Measurements from ENCODE around the gene COL28A1. TPM values are rescaled to one million over a fixed set of nuclear protein-coding genes. Genes with fewer than 3 reads are reported as not detected.

COL28A1 gene
- total RNA-seq, 1 donor from 2014 or later, result 1.1 TPM

- no peaks in the 10 kb centered on the region for H3K4me1 Mint-ChIP-seq (ENCODE audit: unreplicated experiment)
- H3K9me3 Mint-ChIP-seq (ENCODE audit: unreplicated experiment), result no peaks in the 10 kb centered on the region
- no peak overlapping the region for H3K27ac Mint-ChIP-seq (ENCODE audit: unreplicated experiment)
- peaks cover 10% of the 10 kb centered on the region for H3K36me3 Mint-ChIP-seq (ENCODE audit: unreplicated experiment)
- TF ChIP-seq CTCF (IDR thresholded peaks at IDR 0.05), result no peak
- no peaks in the 10 kb centered on the region for H3K27me3 Mint-ChIP-seq (ENCODE audit: unreplicated experiment)
- no peak for DNase-seq (ENCODE audit: extremely low spot score, unreplicated experiment)
- H3K4me3 Mint-ChIP-seq (ENCODE audit: unreplicated experiment), result no peak overlapping the region
These were observed 44.0 kb upstream of the COL28A1 start for GRCh38 chr7:7579638-7580037.

GRCh38 chr7:7577888-7578287 lies 42.2 kb upstream of the COL28A1 start:
- Mint-ChIP-seq H3K4me3 (ENCODE audit: unreplicated experiment) (no peak overlapping the region), H3K27me3 (ENCODE audit: unreplicated experiment) (no peaks in the 10 kb centered on the region), H3K36me3 (ENCODE audit: unreplicated experiment) (peaks cover 22% of the 10 kb centered on the region), H3K27ac (ENCODE audit: unreplicated experiment) (no peak overlapping the region), H3K9me3 (ENCODE audit: unreplicated experiment) (no peaks in the 10 kb centered on the region), H3K4me1 (ENCODE audit: unreplicated experiment) (no peaks in the 10 kb centered on the region)
- TF ChIP-seq CTCF (IDR thresholded peaks at IDR 0.05), result no peak
- no peak for DNase-seq (ENCODE audit: extremely low spot score, unreplicated experiment)

GRCh38 chr7:7576344-7576743 lies 40.7 kb upstream of the COL28A1 start:
- Mint-ChIP-seq H3K27ac (ENCODE audit: unreplicated experiment) (no peak overlapping the region), H3K9me3 (ENCODE audit: unreplicated experiment) (no peaks in the 10 kb centered on the region), H3K4me1 (ENCODE audit: unreplicated experiment) (no peaks in the 10 kb centered on the region), H3K4me3 (ENCODE audit: unreplicated experiment) (no peak overlapping the region), H3K27me3 (ENCODE audit: unreplicated experiment) (no peaks in the 10 kb centered on the region), H3K36me3 (ENCODE audit: unreplicated experiment) (peaks cover 15% of the 10 kb centered on the region)
- no peak for DNase-seq (ENCODE audit: extremely low spot score, unreplicated experiment)
- TF ChIP-seq CTCF (IDR thresholded peaks at IDR 0.05), result no peak

GRCh38 chr7:7573701-7574100 lies 38.0 kb upstream of the COL28A1 start:
- Mint-ChIP-seq H3K9me3 (ENCODE audit: unreplicated experiment) (no peaks in the 10 kb centered on the region), H3K27ac (ENCODE audit: unreplicated experiment) (no peak overlapping the region), H3K27me3 (ENCODE audit: unreplicated experiment) (no peaks in the 10 kb centered on the region), H3K4me3 (ENCODE audit: unreplicated experiment) (no peak overlapping the region), H3K4me1 (ENCODE audit: unreplicated experiment) (peaks cover 13% of the 10 kb centered on the region), H3K36me3 (ENCODE audit: unreplicated experiment) (peaks cover 28% of the 10 kb centered on the region)
- no peak for DNase-seq (ENCODE audit: extremely low spot score, unreplicated experiment)
- TF ChIP-seq CTCF (IDR thresholded peaks at IDR 0.05), result no peak

GRCh38 chr7:7570584-7570983 lies 34.9 kb upstream of the COL28A1 start:
- Mint-ChIP-seq H3K4me3 (ENCODE audit: unreplicated experiment) (no peak overlapping the region), H3K27me3 (ENCODE audit: unreplicated experiment) (no peaks in the 10 kb centered on the region), H3K36me3 (ENCODE audit: unreplicated experiment) (peaks cover 28% of the 10 kb centered on the region), H3K4me1 (ENCODE audit: unreplicated experiment) (peaks cover 27% of the 10 kb centered on the region), H3K9me3 (ENCODE audit: unreplicated experiment) (no peaks in the 10 kb centered on the region), H3K27ac (ENCODE audit: unreplicated experiment) (no peak overlapping the region)
- DNase-seq (ENCODE audit: extremely low spot score, unreplicated experiment), result no peak
- TF ChIP-seq CTCF (IDR thresholded peaks at IDR 0.05), result no peak
